ENCODE measurements around the gene LAMA5. TPM values are rescaled to one million over a fixed set of nuclear protein-coding genes. Genes with fewer than 3 reads are reported as not detected.
A peak's percentile ranks its signal among the peaks of the same experiment; 100 is the strongest.

LAMA5 gene
- total and polyA plus RNA-seq, 7 donors: 1.8 to 409 (median 56.5) TPM

DNA sequence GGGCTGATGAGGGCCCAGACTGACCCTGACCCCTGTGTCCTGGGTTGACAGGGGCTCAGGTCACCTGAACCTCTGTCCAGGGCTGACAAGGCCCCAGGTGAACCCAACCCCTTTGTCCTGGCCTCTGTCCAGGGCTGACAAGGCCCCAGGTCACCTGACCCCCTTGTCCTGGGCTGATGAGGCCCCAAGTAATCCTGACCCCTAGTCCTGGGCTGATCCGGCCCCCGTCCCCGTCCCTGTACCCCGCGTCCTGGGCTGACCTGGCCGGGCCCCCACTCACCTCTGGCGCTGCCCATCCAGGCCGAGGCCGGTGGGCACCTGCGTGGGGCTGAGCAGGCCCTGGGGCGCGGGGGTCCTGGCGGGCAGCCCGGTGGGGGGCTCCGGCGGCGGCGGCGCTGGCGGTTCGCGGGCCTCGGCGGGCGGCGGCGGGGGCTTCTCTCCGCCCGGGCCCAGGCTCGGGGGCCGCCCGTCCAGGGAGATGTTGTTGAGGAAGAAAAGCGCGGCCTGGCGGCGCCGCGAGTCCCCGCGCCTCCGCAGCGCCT lies 39.6 kb upstream of the LAMA5 start:
- no peak for TF ChIP-seq POLR2AphosphoS5 (IDR thresholded peaks at IDR 0.05)
- TF ChIP-seq, protein P1, sequence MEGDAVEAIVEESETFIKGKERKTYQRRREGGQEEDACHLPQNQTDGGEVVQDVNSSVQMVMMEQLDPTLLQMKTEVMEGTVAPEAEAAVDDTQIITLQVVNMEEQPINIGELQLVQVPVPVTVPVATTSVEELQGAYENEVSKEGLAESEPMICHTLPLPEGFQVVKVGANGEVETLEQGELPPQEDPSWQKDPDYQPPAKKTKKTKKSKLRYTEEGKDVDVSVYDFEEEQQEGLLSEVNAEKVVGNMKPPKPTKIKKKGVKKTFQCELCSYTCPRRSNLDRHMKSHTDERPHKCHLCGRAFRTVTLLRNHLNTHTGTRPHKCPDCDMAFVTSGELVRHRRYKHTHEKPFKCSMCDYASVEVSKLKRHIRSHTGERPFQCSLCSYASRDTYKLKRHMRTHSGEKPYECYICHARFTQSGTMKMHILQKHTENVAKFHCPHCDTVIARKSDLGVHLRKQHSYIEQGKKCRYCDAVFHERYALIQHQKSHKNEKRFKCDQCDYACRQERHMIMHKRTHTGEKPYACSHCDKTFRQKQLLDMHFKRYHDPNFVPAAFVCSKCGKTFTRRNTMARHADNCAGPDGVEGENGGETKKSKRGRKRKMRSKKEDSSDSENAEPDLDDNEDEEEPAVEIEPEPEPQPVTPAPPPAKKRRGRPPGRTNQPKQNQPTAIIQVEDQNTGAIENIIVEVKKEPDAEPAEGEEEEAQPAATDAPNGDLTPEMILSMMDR (IDR thresholded peaks at IDR 0.05): no peak
- no peak for TF ChIP-seq EP300 (IDR thresholded peaks at IDR 0.05)
- TF ChIP-seq POLR2A (IDR thresholded peaks at IDR 0.05): no peak
- no peak for DNase-seq
- WGBS, 2 donors: 1% methylated on average over 42 of the region's 42 CpGs
- H3K9me3 ChIP-seq: no peaks in the 10 kb centered on the region
- peaks cover 0 to 6% (median 0%) of the 10 kb centered on the region in 4 donors for H3K36me3 ChIP-seq
- peaks cover 0 to 40% (median 39%) of the 10 kb centered on the region in 4 donors for H3K4me1 ChIP-seq
- H3K27ac ChIP-seq: peak overlapping the region; percentile 38 to 78 (median 66)
- H3K4me3 ChIP-seq: peak overlapping the region; percentile 55 to 82 (median 71)
- no peaks in the 10 kb centered on the region for H3K27me3 ChIP-seq
- intact Hi-C loops (cut with DNase I): loop anchor here (1.0 to 10.0 kb wide), 4 partner anchors 104 to 808 kb away; partner anchors contain the start of genes ADRM1, MRGBP and YTHDF1

DNA sequence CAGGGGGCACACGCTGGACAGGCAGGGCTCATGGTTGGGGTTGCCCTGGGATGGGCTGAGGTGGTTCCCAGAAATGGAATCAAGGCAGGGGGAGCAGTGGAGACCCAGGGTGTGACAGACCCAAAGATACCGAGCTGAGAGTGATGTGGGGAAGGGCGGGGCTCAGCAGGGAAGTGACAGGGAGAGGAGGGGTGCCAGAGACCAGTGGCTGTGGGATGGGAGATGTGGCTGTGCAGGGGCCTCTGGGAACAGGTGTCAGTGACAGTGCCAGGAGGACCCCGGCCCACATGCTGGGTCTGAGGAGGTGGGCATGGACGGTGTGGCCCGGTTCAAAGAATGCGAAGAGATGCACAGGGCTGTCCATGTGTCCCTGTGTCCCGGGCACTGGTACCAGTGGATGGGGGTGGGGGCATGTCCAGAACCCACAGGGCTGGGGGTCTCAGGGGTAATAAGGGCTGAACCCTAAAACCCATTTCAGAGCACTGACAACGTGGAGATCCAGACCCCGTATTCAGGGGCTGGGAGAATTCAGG lies 38.9 kb upstream of the LAMA5 start:
- no peaks in the 10 kb centered on the region for H3K27me3 ChIP-seq
- intact Hi-C loops (cut with DNase I): loop anchor here (5.0 to 10.0 kb wide), 3 partner anchors 211 to 809 kb away; partner anchors contain the start of genes MRGBP and YTHDF1
- peaks cover 0 to 40% (median 39%) of the 10 kb centered on the region in 4 donors for H3K4me1 ChIP-seq
- no peaks in the 10 kb centered on the region for H3K9me3 ChIP-seq
- WGBS, 2 donors: 46 to 69% methylated on average over 10 of the region's 10 CpGs
- TF ChIP-seq, protein P1 (IDR thresholded peaks at IDR 0.05): no peak
- TF ChIP-seq POLR2AphosphoS5 (IDR thresholded peaks at IDR 0.05) (no peak), POLR2A (IDR thresholded peaks at IDR 0.05) (no peak), EP300 (IDR thresholded peaks at IDR 0.05) (no peak)
- peak overlapping the region; percentile 55 to 82 (median 71) for H3K4me3 ChIP-seq
- DNase-seq: no peak
- peak overlapping the region in 3 of 4 donors; percentile 61 to 78 (median 70) for H3K27ac ChIP-seq
- H3K36me3 ChIP-seq: peaks cover 0 to 9% (median 0%) of the 10 kb centered on the region in 4 donors

GRCh38 chr20:62405108-62405980 lies 38.2 kb upstream of the LAMA5 start:
- DNase-seq: peak; percentile 89
- Histone ChIP-seq H3K27me3 (no peaks in the 10 kb centered on the region), H3K4me3 (peak overlapping the region in 1 of 4 donors; percentile 74), H3K36me3 (peaks cover 0 to 12% (median 0%) of the 10 kb centered on the region in 4 donors), H3K27ac (peak overlapping the region in 3 of 4 donors; percentile 61 to 78 (median 70)), H3K9me3 (no peaks in the 10 kb centered on the region), H3K4me1 (peaks cover 0 to 35% (median 34%) of the 10 kb centered on the region in 4 donors)
- TF ChIP-seq, protein P1 (IDR thresholded peaks at IDR 0.05): peak in 3 of 4 experiments; percentile 36 to 50 (median 47)
- no peak for TF ChIP-seq POLR2AphosphoS5 (IDR thresholded peaks at IDR 0.05)
- intact Hi-C loops (cut with DNase I): loop anchor here (5.0 to 10.0 kb wide), 3 partner anchors 212 to 809 kb away; partner anchors contain the start of genes MRGBP and YTHDF1
- WGBS, 2 donors: 84 to 86% methylated on average over 23 of the region's 23 CpGs

DNA sequence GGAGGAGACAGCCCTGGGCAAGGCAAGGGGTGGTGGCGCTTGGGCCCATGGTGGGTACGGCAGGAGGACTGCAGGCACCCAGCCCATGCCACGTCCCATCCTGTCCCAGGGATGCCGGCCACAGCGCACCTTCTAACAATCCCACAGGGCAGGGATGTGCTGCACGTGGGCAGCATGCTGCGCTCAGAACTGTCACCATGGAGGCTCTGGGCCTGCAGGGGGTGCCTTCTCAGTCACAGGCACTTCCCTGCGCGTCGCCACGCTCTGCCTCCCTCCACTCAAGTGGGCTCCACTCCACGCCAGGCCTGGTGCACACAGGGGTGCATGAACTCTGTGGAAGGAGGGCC lies 37.6 kb upstream of the LAMA5 start:
- Histone ChIP-seq H3K36me3 (peaks cover 0 to 14% (median 0%) of the 10 kb centered on the region in 4 donors), H3K4me3 (no peak overlapping the region), H3K4me1 (peaks cover 0 to 29% (median 28%) of the 10 kb centered on the region in 4 donors), H3K27ac (no peak overlapping the region), H3K9me3 (no peaks in the 10 kb centered on the region), H3K27me3 (no peaks in the 10 kb centered on the region)
- WGBS, 2 donors: 90 to 97% methylated on average over 12 of the region's 12 CpGs
- no peak for DNase-seq
- intact Hi-C loops (cut with DNase I): loop anchor here (5.0 to 10.0 kb wide), 3 partner anchors 213 to 810 kb away; partner anchors contain the start of genes MRGBP and YTHDF1
- no peak for TF ChIP-seq POLR2AphosphoS5 (IDR thresholded peaks at IDR 0.05)
- no peak for TF ChIP-seq EP300 (IDR thresholded peaks at IDR 0.05)
- TF ChIP-seq POLR2A (IDR thresholded peaks at IDR 0.05): no peak
- TF ChIP-seq, protein P1 (IDR thresholded peaks at IDR 0.05): no peak

Measured in sigmoid colon (tissue), 7 donors.